GM12892 (cell line): ENCODE results near the gene TGFA.

ENCODE experiments used
- DNase-seq: peaks from one replicate; pipeline ENCODE4 v3.0.0; 2011; ENCODE audit not compliant: insufficient read length
- FAIRE-seq: peaks from 2 replicates; lab custom pipeline; 2011; peaks lifted over from hg19 to GRCh38; lab: Jason Lieb, UNC
- POLR2A ChIP-seq: IDR thresholded peaks from 2 replicates; pipeline ENCODE4 v1.6.1; 2011; ENCODE audit warnings: low read depth, low read length, control low read depth
- POLR2AphosphoS5 ChIP-seq: IDR thresholded peaks from 2 replicates; pipeline ENCODE4 v1.6.1; 2011; ENCODE audit warnings: low read depth, low read length, control low read depth
- TAF1 ChIP-seq: IDR thresholded peaks from 2 replicates; pipeline ENCODE4 v1.6.1; 2011; ENCODE audit warnings: low read depth, mild to moderate bottlenecking, control low read depth, low read length, borderline replicate concordance

TGFA gene

GRCh38 chr2:70503896-70504295 lies 49.7 kb downstream of the TGFA start:
- TF ChIP-seq TAF1 (no peak), POLR2A (no peak), POLR2AphosphoS5 (no peak)
- DNase-seq, result no peak
- FAIRE-seq, result no peak

- FAIRE-seq, result no peak
- no peak for TF ChIP-seq POLR2A
- no peak for TF ChIP-seq TAF1
- no peak for TF ChIP-seq POLR2AphosphoS5
- DNase-seq, result no peak
Observed at GRCh38 chr2:70501728-70502127, 51.9 kb downstream of the TGFA start.

GRCh38 chr2:70501215-70501614 lies 52.4 kb downstream of the TGFA start:
- DNase-seq (no peak), FAIRE-seq (no peak)
- TF ChIP-seq POLR2AphosphoS5, result no peak
- TF ChIP-seq TAF1, result no peak
- TF ChIP-seq POLR2A, result no peak

- DNase-seq (no peak), FAIRE-seq (no peak)
- TF ChIP-seq POLR2AphosphoS5 (no peak), POLR2A (no peak)
Observed at GRCh38 chr2:70499253-70499652, 54.4 kb downstream of the TGFA start.

GRCh38 chr2:70498528-70498927 lies 55.1 kb downstream of the TGFA start:
- FAIRE-seq (no peak), DNase-seq (no peak)
- no peak for TF ChIP-seq TAF1

GRCh38 chr2:70498054-70498453 lies 55.6 kb downstream of the TGFA start:
- no peak for TF ChIP-seq TAF1
- TF ChIP-seq POLR2A, result no peak
- no peak for TF ChIP-seq POLR2AphosphoS5
- FAIRE-seq, result no peak
- DNase-seq, result no peak

- no peak for FAIRE-seq
- TF ChIP-seq POLR2AphosphoS5, result no peak
- no peak for TF ChIP-seq POLR2A
- no peak for TF ChIP-seq TAF1
- no peak for DNase-seq
Observed at GRCh38 chr2:70496819-70497218, 56.8 kb downstream of the TGFA start.

- DNase-seq (no peak), FAIRE-seq (no peak)
- no peak for TF ChIP-seq POLR2AphosphoS5
- no peak for TF ChIP-seq TAF1
- TF ChIP-seq POLR2A, result no peak
Observed at GRCh38 chr2:70494293-70494886, 59.2 kb downstream of the TGFA start.

- no peak for TF ChIP-seq POLR2A
- no peak for TF ChIP-seq TAF1
- no peak for TF ChIP-seq POLR2AphosphoS5
- FAIRE-seq, result no peak
- no peak for DNase-seq
Observed at GRCh38 chr2:70490381-70490780, 63.2 kb downstream of the TGFA start.

GRCh38 chr2:70489165-70489564 lies 64.5 kb downstream of the TGFA start:
- FAIRE-seq, result no peak
- DNase-seq, result no peak
- TF ChIP-seq POLR2AphosphoS5 (no peak), TAF1 (no peak), POLR2A (no peak)

GRCh38 chr2:70484086-70484485 lies 69.5 kb downstream of the TGFA start:
- DNase-seq (no peak), FAIRE-seq (no peak)
- TF ChIP-seq POLR2A (no peak), TAF1 (no peak), POLR2AphosphoS5 (no peak)

GRCh38 chr2:70482401-70482800 lies 71.2 kb downstream of the TGFA start:
- DNase-seq (no peak), FAIRE-seq (no peak)
- TF ChIP-seq TAF1 (no peak), POLR2A (no peak), POLR2AphosphoS5 (no peak)
